ENCODE measurements around the gene GNB1.

GRCh38 chr1:1889847-1890505 is 911 bp downstream of the GNB1 start:
- TF ChIP-seq BHLHE40 (IDR thresholded peaks at IDR 0.05; ENCODE audit: borderline replicate concordance) (no peak), PKNOX1 (IDR thresholded peaks at IDR 0.05) (no peak)
